Neural progenitor cell (in vitro differentiated cells): ENCODE measurements around the gene MAJIN.

Experiments used
- EZH2 ChIP-seq: fragments of 200-600 bp; sonication (generic); IDR thresholded peaks from 2 replicates; pipeline ENCODE4 v1.6.1; 2017; ENCODE audit warnings: antibody characterized with exemption, mild to moderate bottlenecking, moderate library complexity
- EZH2phosphoT487 ChIP-seq: fragments of 200-600 bp; sonication (generic); IDR thresholded peaks from 2 replicates; pipeline ENCODE4 v1.6.1; 2017; ENCODE audit warnings: antibody characterized with exemption
- TF ChIP-seq, protein P1 (sequence below): fragments of 200-600 bp; sonication (generic); IDR thresholded peaks from 2 replicates; pipeline ENCODE4 v1.5.1; 2017; ENCODE audit warnings: antibody characterized with exemption, mild to moderate bottlenecking

GRCh38 chr11:64913171-64913727, 58.7 kb downstream of the MAJIN start:
- TF ChIP-seq, protein P1, sequence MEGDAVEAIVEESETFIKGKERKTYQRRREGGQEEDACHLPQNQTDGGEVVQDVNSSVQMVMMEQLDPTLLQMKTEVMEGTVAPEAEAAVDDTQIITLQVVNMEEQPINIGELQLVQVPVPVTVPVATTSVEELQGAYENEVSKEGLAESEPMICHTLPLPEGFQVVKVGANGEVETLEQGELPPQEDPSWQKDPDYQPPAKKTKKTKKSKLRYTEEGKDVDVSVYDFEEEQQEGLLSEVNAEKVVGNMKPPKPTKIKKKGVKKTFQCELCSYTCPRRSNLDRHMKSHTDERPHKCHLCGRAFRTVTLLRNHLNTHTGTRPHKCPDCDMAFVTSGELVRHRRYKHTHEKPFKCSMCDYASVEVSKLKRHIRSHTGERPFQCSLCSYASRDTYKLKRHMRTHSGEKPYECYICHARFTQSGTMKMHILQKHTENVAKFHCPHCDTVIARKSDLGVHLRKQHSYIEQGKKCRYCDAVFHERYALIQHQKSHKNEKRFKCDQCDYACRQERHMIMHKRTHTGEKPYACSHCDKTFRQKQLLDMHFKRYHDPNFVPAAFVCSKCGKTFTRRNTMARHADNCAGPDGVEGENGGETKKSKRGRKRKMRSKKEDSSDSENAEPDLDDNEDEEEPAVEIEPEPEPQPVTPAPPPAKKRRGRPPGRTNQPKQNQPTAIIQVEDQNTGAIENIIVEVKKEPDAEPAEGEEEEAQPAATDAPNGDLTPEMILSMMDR = no peak
- no peak for TF ChIP-seq EZH2
- no peak for TF ChIP-seq EZH2phosphoT487
